NCI-H146 treated with DMSO at 0.1 percent for 48 hours (cell line): ENCODE measurements around the gene TWF2.
"Not testable (repeated sequence)": the region's sequence is repeated elsewhere in the genome, so short reads cannot be mapped to it uniquely, and the experiment has no call there.

Source experiments
- DNase-seq: peaks from one replicate; lab custom pipeline; 2025; ENCODE audit not compliant: unreplicated experiment; lab: John Stamatoyannopoulos, UW

The TWF2 gene

GRCh38 chr3:52238761-52239701, at the start of gene TWF2:
Gene TWF2, minus strand, starts transcription at chr3:52239158. Its CDS starts 142 bp downstream, at chr3:52239016.
- peak; percentile 33 for DNase-seq

- no peak for DNase-seq
These were observed 49.7 kb upstream of the TWF2 start for GRCh38 chr3:52288674-52289073.

DNA sequence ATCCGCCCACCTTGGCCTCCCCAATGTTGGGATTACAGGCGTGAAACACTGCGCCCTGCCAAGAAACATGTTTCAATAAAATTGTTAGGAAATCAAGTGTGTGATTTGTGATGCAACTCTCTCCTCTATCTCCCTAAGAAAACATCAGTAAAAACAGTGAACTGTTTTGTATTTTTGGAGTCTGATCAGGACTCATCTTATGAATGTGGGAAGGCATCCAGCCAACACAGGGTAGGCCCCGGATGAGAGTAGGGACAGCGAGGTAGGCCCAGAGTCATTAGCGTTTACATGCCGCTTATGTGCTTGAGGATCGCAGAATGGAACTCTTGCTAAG, 47.8 kb upstream of the TWF2 start:
- DNase-seq, result no peak

DNA sequence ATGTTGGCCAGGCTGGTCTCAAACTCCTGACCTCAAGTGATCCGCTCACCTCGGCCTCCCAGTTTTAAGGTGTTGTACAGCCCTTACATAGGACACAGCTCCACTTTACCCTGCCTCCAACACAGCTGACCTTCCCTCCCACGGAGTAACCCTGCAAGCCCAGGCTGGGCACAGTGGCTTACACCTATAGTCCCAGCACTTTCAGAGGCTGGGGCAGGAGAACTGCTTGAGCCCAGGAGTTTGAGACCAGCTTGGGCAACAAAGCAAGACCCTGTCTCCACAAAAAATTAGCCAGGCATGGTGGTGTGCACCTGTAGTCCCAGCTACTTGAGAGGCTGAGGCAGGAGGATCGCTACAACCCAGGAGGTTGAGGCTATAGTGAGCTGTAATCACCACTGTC, 45.1 kb upstream of the TWF2 start:
- not testable (repeated sequence) for DNase-seq

DNA sequence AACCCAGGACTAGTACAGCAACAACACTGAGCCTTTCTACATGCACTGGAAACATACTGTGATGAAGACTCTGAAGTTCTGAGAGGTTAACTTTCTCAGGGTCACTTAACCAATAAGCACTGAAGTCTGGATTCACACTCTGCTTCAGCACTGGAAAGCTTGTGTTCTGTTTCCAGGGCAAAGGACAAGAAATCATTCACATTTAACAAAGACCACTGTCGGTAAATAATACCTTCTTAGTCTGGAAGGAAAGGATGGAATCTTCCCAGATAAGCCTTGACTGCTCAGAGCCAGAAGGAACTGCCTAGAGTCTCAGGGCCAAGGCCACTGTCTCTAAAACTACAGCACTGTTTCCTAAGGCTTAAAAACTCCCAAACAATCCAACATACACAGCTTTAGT, 44.3 kb upstream of the TWF2 start:
- no peak for DNase-seq

DNA sequence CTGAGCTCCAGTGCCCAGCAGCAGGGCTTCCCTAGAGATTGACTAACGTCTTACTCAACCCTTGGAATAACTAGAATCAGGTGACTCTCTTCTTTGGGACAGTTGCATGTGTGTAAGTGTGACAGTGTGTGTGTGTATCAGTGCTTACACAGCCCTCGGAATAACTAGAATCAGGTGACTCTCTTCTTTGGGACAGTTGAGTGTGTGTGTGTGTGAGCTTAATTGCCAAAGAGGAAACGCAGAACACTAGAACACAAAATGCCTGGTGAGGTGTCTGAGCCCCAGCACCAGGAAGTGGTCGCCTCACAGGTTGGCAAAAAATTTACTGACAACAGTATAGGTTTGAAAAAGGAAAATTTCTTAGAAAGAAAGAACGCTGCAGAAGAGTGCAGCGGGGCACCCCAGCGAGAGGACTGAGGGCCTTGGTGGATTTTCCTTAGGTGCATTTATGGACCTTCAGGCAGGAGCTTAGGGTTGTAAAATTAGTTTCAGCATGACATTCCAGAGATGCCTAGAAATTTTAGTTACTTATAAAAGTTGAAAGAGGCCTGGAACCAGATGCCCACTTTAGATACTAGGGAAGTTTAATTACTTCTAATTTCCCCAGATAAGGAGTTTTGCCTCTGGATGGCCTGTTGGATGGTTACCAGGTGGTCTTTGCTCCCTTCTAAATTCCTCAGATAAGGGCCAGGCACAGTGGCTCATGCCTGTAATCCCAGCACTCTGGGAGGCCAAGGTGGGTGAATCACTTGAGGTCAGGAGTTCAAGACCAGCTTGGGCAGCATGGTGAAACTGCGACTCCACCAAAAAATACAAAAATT, 43.2 kb upstream of the TWF2 start:
- no peak for DNase-seq

GRCh38 chr3:52280050-52280461, 41.1 kb upstream of the TWF2 start:
- peak; percentile 22 for DNase-seq

GRCh38 chr3:52279596-52279995, 40.6 kb upstream of the TWF2 start:
- DNase-seq, result no peak

- DNase-seq, result peak; percentile 68
These were observed 39.6 kb upstream of the TWF2 start, which contains the start of gene WDR82 for GRCh38 chr3:52278510-52279069. Gene WDR82, minus strand, starts transcription at chr3:52278649. Its CDS starts 288 bp downstream, at chr3:52278361.

GRCh38 chr3:52277972-52278509, 39.1 kb upstream of the TWF2 start:
- DNase-seq, result no peak

GRCh38 chr3:52277071-52277964, 38.4 kb upstream of the TWF2 start:
- DNase-seq, result peak; percentile 25

DNA sequence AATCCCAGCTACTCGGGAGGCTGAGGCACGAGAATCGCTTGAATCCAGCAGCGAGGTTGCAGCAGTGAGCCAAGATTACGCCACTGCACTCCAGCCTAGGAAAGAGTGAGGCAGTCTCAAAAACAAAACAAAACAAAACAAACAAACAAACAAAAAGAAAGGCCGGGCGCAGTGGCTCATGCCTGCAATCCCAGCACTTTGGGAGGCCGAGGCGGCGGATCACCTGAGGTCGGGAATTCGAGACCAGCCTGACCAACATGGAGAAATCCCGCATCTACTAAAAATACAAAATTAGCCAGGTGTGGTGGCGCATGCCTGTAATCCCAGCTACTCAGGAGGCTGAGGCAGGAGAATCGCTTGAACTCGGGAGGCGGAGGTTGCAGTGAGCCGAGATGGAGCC, 35.8 kb upstream of the TWF2 start:
- not testable (repeated sequence) for DNase-seq

- DNase-seq, result no peak
These were observed 33.9 kb upstream of the TWF2 start for GRCh38 chr3:52272831-52273230.

DNA sequence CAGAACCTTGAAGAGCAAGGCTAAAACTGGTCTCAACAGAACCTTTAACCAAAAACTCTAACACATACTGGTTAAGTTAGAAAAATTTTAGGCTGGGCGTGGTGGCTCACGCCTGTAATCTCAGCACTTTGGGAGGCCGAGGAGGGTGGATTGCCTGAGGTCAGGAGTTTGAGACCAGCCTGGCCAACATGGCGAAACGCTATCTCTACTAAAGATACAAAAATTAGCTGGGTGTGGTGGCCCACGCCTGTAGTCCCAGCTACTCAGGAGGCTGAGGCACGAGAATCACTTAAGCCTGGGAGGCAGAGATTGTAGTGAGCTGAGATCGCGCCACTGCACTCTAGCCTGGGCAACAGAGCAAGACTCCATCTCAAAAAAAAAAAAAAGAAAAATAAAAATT, 33.2 kb upstream of the TWF2 start:
- DNase-seq, result not testable (repeated sequence)

GRCh38 chr3:52270252-52270754, 31.3 kb upstream of the TWF2 start:
- DNase-seq, result no peak

GRCh38 chr3:52269776-52270175, 30.8 kb upstream of the TWF2 start:
- DNase-seq, result no peak

DNA sequence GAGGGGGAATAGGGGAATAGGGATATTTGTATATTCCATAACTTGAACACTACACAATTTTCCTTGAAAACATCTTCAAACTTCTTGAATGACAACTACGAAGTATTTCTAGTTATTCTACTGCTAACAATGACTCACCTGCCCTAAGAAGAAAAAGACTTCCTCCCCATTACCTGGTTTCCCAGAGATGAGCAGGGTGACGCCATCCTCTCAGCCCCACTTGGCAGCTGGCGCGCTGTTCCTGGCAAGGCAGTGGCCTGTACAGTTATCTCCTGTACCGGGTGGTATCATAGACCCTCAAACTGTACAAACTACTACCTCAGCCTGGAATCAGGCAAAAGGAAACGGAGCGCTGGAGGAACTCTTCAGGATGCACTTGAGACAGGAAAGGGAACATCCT, 29.1 kb upstream of the TWF2 start:
- DNase-seq, result no peak

GRCh38 chr3:52265387-52265786, 26.4 kb upstream of the TWF2 start:
- DNase-seq, result no peak

DNA sequence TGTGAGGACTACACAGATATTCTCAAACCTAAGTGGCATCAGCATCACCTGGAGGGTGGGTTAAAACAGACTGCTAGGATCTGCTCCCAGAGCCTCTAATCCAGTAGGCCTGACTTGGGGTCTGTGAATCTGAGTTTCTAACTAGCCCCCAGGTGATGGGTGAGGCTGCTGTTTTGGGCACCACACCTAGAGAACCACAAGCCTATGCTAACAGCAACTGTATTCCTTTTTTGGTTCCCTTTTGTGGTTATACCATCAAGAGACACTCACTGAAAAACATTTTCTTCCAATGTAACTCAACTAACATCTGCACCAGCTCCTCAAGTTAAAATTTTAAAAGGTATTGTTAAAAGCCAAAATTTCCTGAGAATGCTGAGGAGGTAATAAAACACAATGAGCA, 23.5 kb upstream of the TWF2 start:
- no peak for DNase-seq

DNA sequence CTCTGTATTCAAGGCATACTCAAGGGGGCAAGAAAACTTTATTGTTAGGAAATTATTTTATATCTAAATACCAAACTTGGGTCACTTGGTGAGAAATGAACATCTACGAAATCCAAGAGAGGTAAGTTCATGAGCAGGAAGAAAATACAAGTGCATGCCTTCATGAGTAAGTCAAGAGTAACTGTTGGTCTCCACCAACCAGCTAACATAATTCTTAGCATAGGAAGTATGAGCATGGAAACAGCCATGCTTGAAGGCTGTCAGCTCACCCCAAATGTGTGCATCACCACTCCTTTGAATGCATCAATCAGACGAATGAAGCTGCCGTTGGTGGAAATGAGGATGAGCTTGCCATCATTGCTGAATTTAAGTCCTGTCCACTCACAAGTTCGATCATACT, 20.5 kb upstream of the TWF2 start:
- DNase-seq, result no peak
